GM19193 (cell line): ENCODE results near the gene TRAF2.

Source experiments
- POLR2A ChIP-seq: IDR thresholded peaks from 4 replicates; pipeline ENCODE4 v1.6.1; 2011; ENCODE audit not compliant: insufficient read depth, insufficient read length; ENCODE audit errors: extremely low read depth

The TRAF2 gene

DNA sequence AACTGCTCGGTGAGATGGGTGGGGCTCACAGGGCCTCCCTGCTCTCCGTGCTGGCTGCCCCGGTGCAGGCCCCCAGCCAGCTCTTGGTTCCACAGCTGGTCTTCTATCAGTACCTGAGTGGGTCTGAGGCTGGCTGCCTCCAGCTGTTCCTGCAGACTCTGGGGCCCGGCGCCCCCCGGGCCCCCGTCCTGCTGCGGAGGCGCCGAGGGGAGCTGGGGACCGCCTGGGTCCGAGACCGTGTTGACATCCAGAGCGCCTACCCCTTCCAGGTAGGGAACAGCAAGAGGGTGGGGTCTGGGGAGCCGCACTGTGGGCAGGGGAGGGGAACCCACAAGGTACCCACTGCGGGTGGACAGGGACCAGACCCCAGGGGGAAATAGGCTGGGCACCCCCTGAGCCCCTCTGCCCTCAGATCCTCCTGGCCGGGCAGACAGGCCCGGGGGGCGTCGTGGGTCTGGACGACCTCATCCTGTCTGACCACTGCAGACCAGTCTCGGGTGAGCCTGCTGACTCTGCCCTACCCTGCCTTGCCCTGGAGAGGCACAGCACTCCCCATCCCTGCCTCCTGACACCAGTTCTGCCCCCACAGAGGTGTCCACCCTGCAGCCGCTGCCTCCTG is 31.4 kb upstream of the TRAF2 start:
- no peak for TF ChIP-seq POLR2A

DNA sequence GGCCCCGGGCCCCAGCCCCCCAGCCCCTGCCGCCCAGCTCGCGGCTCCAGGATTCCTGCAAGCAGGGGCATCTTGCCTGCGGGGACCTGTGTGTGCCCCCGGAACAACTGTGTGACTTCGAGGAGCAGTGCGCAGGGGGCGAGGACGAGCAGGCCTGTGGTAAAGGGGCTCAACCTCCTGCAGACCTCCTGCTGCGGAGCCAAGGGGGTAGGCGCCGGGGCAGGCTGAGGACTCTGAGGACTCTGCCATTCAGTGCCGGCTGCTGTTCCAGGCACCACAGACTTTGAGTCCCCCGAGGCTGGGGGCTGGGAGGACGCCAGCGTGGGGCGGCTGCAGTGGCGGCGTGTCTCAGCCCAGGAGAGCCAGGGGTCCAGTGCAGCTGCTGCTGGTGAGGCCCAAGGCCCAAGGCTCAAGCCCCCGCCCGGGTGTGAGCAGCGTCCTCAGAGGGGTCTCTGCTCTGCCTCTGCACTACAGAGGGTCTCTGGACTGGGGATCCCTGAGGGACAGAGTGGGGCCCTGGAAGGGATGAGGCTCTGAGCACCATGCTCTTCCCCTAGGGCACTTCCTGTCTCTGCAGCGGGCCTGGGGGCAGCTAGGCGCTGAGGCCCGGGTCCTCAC is 30.7 kb upstream of the TRAF2 start:
- TF ChIP-seq POLR2A = no peak

DNA sequence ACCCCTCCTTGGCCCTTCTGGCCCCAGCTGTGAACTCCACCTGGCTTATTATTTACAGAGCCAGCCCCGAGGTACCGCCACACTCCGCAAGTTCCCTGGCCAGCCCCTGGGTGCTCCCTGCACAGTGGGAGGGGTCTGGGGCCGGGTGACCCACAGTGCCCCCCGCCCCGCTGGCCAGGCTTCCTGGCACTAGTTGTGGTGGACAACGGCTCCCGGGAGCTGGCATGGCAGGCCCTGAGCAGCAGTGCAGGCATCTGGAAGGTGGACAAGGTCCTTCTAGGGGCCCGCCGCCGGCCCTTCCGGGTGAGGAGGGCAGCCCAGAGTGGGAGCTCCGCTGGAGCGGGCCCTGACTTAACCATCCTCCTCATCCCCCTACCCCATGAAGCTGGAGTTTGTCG is 30.2 kb upstream of the TRAF2 start:
- no peak for TF ChIP-seq POLR2A

- no peak for TF ChIP-seq POLR2A
Observed at GRCh38 chr9:136856541-136857141, 29.7 kb upstream of the TRAF2 start.

GRCh38 chr9:136857166-136857565 is 29.1 kb upstream of the TRAF2 start:
- TF ChIP-seq POLR2A = no peak

DNA sequence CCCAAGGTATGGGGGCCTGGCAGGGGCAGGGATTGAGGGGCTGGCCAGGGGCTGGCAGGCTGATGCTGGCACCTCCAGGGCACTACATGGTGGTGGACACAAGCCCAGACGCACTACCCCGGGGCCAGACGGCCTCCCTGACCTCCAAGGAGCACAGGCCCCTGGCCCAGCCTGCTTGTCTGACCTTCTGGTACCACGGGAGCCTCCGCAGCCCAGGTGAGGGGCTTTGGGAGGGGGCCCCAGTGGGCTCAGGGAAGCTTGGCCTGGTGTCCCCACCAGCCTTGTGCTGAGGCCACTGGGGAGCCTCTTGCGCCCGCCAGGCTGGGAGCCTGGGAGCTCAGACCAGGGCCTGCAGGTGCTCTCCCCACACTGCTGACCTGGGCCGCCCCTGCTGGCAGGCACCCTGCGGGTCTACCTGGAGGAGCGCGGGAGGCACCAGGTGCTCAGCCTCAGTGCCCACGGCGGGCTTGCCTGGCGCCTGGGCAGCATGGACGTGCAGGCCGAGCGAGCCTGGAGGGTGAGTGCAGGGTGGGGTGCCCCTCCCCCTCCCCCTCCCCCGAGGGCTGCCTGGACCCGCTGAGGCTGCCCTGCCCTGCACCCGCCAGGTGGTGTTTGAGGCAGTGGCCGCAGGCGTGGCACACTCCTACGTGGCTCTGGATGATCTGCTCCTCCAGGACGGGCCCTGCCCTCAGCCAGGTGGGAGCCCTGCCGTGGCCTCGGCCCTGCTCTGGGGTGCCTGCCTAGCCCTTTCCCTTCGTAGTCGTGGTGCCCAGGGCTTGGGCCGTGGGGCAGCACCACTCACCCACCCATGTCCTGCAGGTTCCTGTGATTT is 28.5 kb upstream of the TRAF2 start:
- TF ChIP-seq POLR2A = no peak

DNA sequence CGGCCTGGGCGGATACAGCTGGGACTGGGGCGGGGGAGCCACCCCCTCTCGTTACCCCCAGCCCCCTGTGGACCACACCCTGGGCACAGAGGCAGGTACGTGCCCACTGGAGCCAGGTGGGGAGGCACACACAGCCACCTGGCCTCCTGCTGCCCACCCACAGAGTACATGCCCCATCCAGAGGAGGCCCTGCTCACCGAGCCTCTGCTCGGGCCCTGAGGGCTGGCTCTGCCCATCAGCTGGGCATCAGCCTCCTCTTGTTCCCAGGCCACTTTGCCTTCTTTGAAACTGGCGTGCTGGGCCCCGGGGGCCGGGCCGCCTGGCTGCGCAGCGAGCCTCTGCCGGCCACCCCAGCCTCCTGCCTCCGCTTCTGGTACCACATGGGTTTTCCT is 27.9 kb upstream of the TRAF2 start:
- no peak for TF ChIP-seq POLR2A

GRCh38 chr9:136858844-136859757 is 27.2 kb upstream of the TRAF2 start:
- TF ChIP-seq POLR2A = peak; percentile 26

DNA sequence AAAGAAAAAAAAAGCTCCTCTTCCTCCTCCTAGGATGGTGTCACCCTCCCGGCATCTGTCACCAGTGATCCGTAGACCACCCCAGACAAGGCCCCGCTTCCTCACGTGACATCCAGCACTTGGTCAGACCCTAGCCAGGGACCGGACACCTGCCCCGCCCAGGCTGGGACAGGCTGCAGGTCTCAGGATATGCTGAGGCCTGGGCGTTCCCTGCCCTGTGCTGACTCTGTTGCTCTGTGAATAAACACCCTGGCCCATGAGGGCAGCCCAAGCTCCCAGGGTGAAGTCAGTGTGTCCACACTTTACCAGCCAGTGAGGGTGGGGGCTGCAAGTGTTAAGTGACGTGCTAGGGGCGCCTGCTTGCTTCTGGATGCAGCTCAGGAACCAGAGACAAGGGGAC is 25.8 kb upstream of the TRAF2 start:
- TF ChIP-seq POLR2A = peak; percentile 15

- peak; percentile 24 for TF ChIP-seq POLR2A
Observed at GRCh38 chr9:136860933-136861873, 25.1 kb upstream of the TRAF2 start.

- no peak for TF ChIP-seq POLR2A
Observed at GRCh38 chr9:136861874-136862457, 24.4 kb upstream of the TRAF2 start.

GRCh38 chr9:136862849-136863622 is 23.3 kb upstream of the TRAF2 start:
- no peak for TF ChIP-seq POLR2A
